Activated B cell treated with CpG ODN at 0.5 μM for 24 hours (primary cell): Measurements from ENCODE around the gene MRPL14. TPM values are rescaled to one million over a fixed set of nuclear protein-coding genes. Genes with fewer than 3 reads are reported as not detected.

Experiments used
- ATAC-seq: fragments of 200-7000 bp; cut with Tn5 transposase; one replicate; pipeline ENCODE4 v1.10.0; 2021; ENCODE audit warnings: low read depth, mild to moderate bottlenecking, moderate library complexity
- CTCF ChIA-PET: fragments of 350-600 bp; sonication (Branson Sonifier 250); formaldehyde crosslinking; loops from one replicate; lab custom pipeline; 2021; ENCODE audit warnings: antibody characterized with exemption; lab: Charles Lee
- POLR2A ChIA-PET: fragments of 350-600 bp; sonication (Branson Sonifier 250); formaldehyde crosslinking; loops from one replicate; lab custom pipeline; 2021; ENCODE audit warnings: antibody characterized with exemption; lab: Charles Lee
- DNase-seq: peaks from one replicate; pipeline ENCODE4 v3.0.0; 2022
- H3K27ac Mint-ChIP-seq: one replicate; pipeline ENCODE4 v1.8.0; 2020; ENCODE audit warnings: mixed read lengths
- H3K27me3 Mint-ChIP-seq: one replicate; pipeline ENCODE4 v1.8.0; 2021; ENCODE audit warnings: mixed read lengths
- H3K36me3 Mint-ChIP-seq: one replicate; pipeline ENCODE4 v1.8.0; 2021; ENCODE audit warnings: low read depth, mixed read lengths
- H3K4me1 Mint-ChIP-seq: one replicate; pipeline ENCODE4 v1.8.0; 2021; ENCODE audit warnings: mixed read lengths
- H3K4me3 Mint-ChIP-seq: one replicate; pipeline ENCODE4 v1.8.0; 2020; ENCODE audit warnings: mild to moderate bottlenecking, mixed read lengths
- H3K9me3 Mint-ChIP-seq: one replicate; pipeline ENCODE4 v1.8.0; 2020; ENCODE audit warnings: mixed read lengths
- CTCF ChIP-seq: fragments of 200-600 bp; IDR thresholded peaks from one replicate; pipeline ENCODE4 v1.8.0; 2022; ENCODE audit warnings: antibody characterized with exemption, mild to moderate bottlenecking
- intact Hi-C: fragments of 100-400 bp; cut with micrococcal nuclease; formaldehyde crosslinking; loops from one replicate; pipeline ENCODE4 v1.15.1; 2024
- total RNA-seq: library from RNA; stranded (reverse); gene quantifications from 2 replicates; pipeline ENCODE4 v1.2.3, GENCODE V29; 2022

MRPL14 gene
- total RNA-seq, 1 donor from 2014 or later, result 45.5 TPM

- ChIA-PET CTCF (no interaction called here), POLR2A (interaction anchor here (0.6 kb wide), 1 partner anchor 9 kb away, joined by 3 read pairs; no protein-coding TSS in a partner anchor)
- no peak for DNase-seq
- Mint-ChIP-seq H3K27me3 (peaks cover 19% of the 10 kb centered on the region), H3K9me3 (no peaks in the 10 kb centered on the region), H3K4me1 (peaks cover 8% of the 10 kb centered on the region), H3K4me3 (no peak overlapping the region), H3K36me3 (no peaks in the 10 kb centered on the region), H3K27ac (no peak overlapping the region)
- ATAC-seq, result no peak
- TF ChIP-seq CTCF, result no peak
- intact Hi-C loops, result no loop called here
Measured at GRCh38 chr6:44068607-44069296, 58.5 kb downstream of the MRPL14 start.

- intact Hi-C loops, result no loop called here
- Mint-ChIP-seq H3K4me3 (no peak overlapping the region), H3K36me3 (no peaks in the 10 kb centered on the region), H3K27me3 (peaks cover 14% of the 10 kb centered on the region), H3K27ac (no peak overlapping the region), H3K4me1 (no peaks in the 10 kb centered on the region), H3K9me3 (no peaks in the 10 kb centered on the region)
- TF ChIP-seq CTCF, result no peak
- ATAC-seq (no peak), DNase-seq (no peak)
- POLR2A ChIA-PET, result no interaction called here
- CTCF ChIA-PET, result interaction anchor here (1.6 kb wide), 1 partner anchor 11 kb away, joined by 4 read pairs; no protein-coding TSS in a partner anchor
Measured at GRCh38 chr6:44067173-44068139, 59.8 kb downstream of the MRPL14 start.

- CTCF ChIA-PET, result interaction anchor here (1.6 kb wide), 1 partner anchor 12 kb away, joined by 4 read pairs; no protein-coding TSS in a partner anchor
- Mint-ChIP-seq H3K36me3 (no peaks in the 10 kb centered on the region), H3K27ac (no peak overlapping the region), H3K9me3 (no peaks in the 10 kb centered on the region), H3K4me1 (no peaks in the 10 kb centered on the region), H3K27me3 (peaks cover 11% of the 10 kb centered on the region), H3K4me3 (no peak overlapping the region)
- intact Hi-C loops, result no loop called here
- ATAC-seq (no peak), DNase-seq (no peak)
- no peak for TF ChIP-seq CTCF
- POLR2A ChIA-PET, result no interaction called here
Measured at GRCh38 chr6:44066394-44067172, 60.7 kb downstream of the MRPL14 start.

- ATAC-seq (no peak), DNase-seq (no peak)
- Mint-ChIP-seq H3K27me3 (peaks cover 11% of the 10 kb centered on the region), H3K4me3 (no peak overlapping the region), H3K27ac (no peak overlapping the region), H3K4me1 (no peaks in the 10 kb centered on the region), H3K9me3 (no peaks in the 10 kb centered on the region), H3K36me3 (no peaks in the 10 kb centered on the region)
- POLR2A ChIA-PET, result interaction anchor here (0.6 kb wide), 1 partner anchor 9 kb away, joined by 3 read pairs; no protein-coding TSS in a partner anchor
- intact Hi-C loops, result no loop called here
- TF ChIP-seq CTCF, result no peak
- CTCF ChIA-PET, result interaction anchor here (1.4 to 1.6 kb wide), 2 partner anchors 9 to 13 kb away, joined by 4 to 6 read pairs; no protein-coding TSS in a partner anchor
Measured at GRCh38 chr6:44065443-44066140, 61.7 kb downstream of the MRPL14 start.
